Dermis microvascular lymphatic vessel endothelial cell (primary cell): ENCODE data around the gene TIMM17A. TPM values are rescaled to one million over a fixed set of nuclear protein-coding genes. Genes with fewer than 3 reads are reported as not detected.
A peak's percentile ranks its signal among the peaks of the same experiment; 100 is the strongest.

ENCODE experiments used
- DNase-seq, 2 donors: peaks; one replicate each; pipeline versions ENCODE4 v3.0.0 to v3.0.0-alpha.2; 2010; ENCODE audit warnings: low read depth in 2 of 2
- total RNA-seq: library from RNA; depleted of rRNA; stranded (reverse); fragments of >200 nt; gene quantifications from 2 replicates; pipeline ENCODE4 v1.2.1, GENCODE V29; 2014

TIMM17A gene
- total RNA-seq, 1 donor from 2014 or later = 57.9 TPM

- DNase-seq = no peak
Observed at GRCh38 chr1:201983380-201983805, 28.1 kb downstream of the TIMM17A start.

GRCh38 chr1:201984446-201984845 lies 29.1 kb downstream of the TIMM17A start:
- no peak for DNase-seq

DNA sequence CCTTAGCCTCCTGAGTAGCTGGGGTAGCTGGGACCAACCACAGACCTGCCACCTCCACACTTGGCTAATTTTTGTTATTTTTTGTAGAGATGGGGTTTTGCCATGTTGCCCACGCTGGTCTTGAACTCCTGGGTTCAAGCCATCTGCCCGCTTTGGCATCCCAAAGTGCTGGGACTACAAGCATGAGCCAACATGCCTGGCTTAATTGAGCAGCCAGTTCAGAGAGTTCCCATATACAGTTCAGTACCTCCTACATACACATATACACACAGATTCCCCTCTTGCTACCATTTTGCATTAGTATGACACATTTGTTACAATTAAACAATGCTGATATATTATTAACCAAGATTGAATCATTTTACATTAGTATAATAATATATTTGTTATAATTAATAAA lies 30.1 kb downstream of the TIMM17A start:
- DNase-seq = no peak

DNA sequence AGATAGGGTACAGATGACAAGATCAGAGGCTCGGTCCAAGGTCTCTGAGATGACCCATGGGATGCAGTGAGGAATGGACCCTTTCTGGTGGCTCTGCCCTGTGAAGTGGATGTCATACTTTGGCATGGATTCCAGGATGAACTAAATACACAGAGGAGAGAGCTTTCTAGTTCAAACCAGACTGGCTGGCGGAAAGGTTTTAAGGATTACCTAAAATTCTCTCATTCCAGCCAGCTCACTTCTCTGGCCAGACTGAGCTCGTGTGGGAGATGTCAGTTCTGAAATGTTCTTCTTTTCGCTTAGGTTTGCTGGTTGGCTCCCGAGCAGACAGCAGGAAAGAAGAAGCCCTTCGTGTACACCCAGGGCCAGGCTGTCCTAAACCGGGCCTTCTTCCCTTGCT lies 33.3 kb downstream of the TIMM17A start:
- no peak for DNase-seq

DNA sequence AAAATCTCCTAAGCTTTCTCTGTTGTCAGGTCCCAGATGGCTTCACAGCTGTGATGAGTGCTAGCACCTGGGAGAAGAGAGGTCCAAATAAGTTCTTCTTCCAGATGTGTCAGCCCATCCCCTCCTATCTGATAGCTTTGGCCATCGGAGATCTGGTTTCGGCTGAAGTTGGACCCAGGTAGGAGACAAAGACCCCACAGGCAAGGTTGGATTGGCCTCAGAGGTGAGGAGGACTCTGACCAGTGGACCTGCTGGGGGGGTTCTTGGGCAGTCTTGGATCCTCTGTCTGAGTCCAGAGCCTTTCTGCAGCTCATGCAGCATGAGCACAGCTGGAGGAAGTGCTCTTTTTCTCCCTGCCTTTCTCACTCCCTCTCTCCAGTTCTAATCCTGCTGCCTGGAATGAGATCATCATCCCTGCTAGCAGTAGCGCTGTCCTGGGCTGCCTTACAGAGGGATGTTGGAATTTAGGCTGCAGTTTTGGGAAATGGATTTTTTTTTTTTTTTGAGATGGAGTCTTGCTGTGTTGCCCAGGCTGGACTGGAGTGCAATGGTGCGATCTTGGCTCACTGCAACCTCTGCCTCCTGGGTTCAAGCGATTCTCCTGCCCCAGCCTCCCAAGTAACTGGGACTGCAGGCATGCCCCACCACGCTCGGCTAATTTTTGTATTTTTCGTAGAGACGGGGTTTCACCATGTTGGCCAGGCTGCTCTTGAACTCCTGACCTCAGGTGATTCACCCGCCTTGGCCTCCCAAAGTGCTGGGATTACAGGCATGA lies 34.2 kb downstream of the TIMM17A start:
- DNase-seq = no peak

- DNase-seq = no peak
Observed at GRCh38 chr1:201990427-201990826, 35.1 kb downstream of the TIMM17A start.

DNA sequence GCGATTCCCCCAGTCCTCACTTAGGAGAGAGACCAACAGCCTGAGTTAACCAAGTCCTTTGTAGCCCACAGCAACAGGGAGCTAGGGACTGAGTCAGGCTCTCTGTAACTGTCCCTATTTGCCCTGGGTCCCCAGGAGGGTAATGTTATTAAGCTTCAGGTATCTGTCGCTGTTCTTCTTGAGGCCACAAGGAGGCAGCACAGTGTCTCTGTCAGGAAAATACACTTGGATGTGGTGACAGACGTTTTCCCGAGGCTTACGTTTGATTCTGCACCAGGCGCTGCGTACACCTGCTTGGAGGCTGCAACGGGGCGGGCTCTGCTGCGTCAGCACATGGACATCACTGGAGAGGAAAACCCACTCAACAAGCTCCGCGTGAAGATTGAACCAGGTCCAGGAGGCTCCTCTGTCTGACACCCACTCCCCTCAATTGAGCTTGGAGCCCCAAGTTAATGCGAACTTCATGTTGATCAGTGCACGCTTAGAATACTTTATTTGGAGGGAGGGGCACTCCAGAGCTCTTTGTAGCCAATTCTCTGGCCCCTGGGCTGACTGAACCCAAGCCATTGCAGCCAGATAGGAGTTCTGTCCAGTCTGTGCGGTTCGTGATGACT lies 44.4 kb downstream of the TIMM17A start:
- peak; percentile 36 to 66 for DNase-seq

- DNase-seq = no peak
Observed at GRCh38 chr1:202002507-202002906, 47.2 kb downstream of the TIMM17A start.

DNA sequence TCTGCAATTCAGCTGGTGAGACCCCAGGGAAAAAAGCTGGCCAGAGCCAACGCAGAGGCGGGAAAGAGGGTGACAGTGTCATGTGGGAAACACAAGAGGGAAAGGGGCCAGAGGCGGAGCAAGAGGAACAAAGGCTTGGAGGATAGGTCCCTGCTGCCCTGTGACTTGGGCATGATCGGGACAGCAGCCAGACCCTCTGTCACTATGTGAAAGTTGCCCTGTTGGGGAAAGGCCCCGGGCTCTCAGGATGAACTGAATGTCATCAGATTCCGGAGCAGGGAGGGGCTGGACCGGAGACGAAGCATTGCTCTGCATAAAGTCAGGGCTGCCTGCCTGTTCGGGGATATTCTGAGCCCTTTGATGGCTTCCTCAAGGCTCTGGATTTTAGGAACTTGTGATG lies 49.4 kb downstream of the TIMM17A start:
- no peak for DNase-seq

DNA sequence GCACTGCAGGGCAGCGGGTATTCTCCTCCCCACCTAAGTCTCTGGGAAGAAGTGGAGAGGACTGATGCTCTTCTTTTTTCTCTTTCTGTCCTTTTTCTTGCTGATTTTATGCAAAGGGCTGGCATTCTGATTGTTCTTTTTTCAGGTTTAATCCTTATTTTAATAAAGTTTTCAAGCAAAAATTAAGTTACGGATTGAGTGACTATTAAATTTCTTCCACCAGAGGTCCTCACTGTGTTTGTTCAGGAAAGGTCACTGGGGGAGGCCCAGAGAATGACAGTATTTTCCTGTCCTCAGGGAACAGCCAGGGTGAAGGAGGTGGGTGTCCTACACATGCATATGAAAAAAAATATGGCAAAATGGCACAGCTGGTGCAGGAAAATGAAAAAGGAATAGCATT lies 50.7 kb downstream of the TIMM17A start:
- DNase-seq = peak in 1 of 2 donors; percentile 47

- DNase-seq = no peak
Observed at GRCh38 chr1:202007304-202007703, 52.0 kb downstream of the TIMM17A start.

DNA sequence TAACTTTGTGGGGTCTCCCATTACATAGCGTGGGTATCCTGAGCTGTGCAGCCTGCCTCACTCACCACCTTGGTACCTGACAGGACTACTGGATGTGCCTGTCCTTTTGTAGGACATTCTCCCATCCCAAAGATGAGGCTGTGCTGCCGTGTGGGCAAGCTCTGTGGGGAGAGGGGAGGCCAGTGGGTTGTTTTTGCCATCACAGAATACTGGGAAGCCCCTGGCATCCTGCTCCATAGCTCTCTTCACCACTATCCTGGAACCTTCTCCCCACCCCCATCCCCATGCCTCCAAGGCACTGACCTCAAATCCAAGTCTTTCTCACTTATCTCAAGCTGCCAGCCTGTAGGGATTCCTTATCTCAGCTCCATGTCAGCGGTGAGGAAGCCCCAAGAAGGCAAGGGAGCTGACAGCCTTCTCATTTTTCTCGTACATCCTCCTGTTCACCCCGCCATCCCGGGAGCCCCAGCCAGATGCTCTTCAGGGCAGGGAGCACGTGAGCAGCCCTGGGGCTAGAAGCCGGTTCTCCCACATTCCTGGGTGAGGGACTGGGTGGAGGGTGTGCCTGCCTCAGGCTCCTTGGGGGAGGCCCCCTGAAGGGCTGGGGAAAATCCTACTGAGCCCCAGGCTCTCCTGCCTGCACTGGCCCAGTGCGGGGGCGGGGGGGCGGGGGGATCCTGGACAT lies 52.6 kb downstream of the TIMM17A start:
- no peak for DNase-seq

- peak; percentile 42 to 63 for DNase-seq
Observed at GRCh38 chr1:202009326-202010179, 54.2 kb downstream of the TIMM17A start.

GRCh38 chr1:202010180-202011015 lies 55.1 kb downstream of the TIMM17A start, which contains the start of gene ELF3:
Gene ELF3, plus strand, starts transcription at chr1:202010587. Its CDS starts 550 bp downstream, at chr1:202011137.
- no peak for DNase-seq

DNA sequence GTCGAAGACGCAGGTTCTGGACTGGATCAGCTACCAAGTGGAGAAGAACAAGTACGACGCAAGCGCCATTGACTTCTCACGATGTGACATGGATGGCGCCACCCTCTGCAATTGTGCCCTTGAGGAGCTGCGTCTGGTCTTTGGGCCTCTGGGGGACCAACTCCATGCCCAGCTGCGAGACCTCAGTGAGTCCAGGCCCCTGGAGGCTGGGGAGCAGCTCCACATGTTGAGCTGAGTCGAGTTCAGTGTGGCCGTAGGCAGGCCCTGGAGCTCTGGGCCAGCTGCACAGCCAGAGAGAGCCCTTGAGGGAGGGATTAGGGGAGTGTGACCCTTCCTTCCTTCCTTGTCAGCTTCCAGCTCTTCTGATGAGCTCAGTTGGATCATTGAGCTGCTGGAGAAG lies 56.7 kb downstream of the TIMM17A start:
- DNase-seq = no peak

DNA sequence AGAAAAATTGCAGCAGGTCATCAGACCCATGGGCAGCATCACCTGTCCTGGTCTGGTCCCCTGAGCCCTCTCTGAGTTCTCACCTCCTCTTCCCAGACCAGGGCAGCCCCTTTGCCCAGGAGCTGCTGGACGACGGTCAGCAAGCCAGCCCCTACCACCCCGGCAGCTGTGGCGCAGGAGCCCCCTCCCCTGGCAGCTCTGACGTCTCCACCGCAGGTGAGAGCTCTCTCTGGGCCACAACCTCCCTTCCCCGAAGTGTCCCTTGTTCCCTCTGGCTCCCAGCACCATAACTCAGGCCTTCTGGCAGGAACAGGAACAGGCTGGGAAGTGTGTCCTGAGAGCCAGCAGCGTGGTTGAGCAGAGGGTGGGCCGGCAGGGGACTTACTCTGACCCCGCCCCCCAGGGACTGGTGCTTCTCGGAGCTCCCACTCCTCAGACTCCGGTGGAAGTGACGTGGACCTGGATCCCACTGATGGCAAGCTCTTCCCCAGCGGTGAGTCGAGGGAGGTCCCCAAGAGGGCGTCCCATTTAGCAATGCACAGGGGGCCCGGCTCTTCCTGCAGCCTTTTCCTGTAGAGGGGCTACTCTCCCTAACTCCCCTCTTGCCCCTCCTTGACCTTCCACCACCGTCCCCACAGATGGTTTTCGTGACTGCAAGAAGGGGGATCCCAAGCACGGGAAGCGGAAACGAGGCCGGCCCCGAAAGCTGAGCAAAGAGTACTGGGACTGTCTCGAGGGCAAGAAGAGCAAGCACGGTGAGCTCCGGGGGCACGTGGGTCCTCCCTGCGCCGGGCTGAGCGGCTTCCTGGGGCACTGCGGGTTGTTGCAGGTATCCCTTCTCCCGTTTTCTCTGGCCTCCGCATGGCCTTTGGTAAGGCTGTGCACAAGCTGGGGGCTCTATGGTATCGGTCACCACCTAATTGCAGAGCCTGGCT lies 57.5 kb downstream of the TIMM17A start:
- DNase-seq = no peak

DNA sequence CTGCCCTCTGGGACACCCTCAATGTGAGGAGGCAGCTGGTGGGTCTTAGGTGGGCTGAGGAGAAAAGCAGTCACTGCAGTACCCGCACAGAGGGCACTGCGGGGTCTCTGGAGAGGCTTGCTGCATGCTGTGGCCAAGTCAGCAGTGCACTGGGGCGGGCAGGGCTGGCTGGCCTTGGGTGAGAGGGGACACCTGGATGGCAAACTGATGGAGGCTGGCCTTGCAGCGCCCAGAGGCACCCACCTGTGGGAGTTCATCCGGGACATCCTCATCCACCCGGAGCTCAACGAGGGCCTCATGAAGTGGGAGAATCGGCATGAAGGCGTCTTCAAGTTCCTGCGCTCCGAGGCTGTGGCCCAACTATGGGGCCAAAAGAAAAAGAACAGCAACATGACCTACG lies 58.3 kb downstream of the TIMM17A start:
- no peak for DNase-seq

GRCh38 chr1:202014060-202014459 lies 58.8 kb downstream of the TIMM17A start:
- no peak for DNase-seq

DNA sequence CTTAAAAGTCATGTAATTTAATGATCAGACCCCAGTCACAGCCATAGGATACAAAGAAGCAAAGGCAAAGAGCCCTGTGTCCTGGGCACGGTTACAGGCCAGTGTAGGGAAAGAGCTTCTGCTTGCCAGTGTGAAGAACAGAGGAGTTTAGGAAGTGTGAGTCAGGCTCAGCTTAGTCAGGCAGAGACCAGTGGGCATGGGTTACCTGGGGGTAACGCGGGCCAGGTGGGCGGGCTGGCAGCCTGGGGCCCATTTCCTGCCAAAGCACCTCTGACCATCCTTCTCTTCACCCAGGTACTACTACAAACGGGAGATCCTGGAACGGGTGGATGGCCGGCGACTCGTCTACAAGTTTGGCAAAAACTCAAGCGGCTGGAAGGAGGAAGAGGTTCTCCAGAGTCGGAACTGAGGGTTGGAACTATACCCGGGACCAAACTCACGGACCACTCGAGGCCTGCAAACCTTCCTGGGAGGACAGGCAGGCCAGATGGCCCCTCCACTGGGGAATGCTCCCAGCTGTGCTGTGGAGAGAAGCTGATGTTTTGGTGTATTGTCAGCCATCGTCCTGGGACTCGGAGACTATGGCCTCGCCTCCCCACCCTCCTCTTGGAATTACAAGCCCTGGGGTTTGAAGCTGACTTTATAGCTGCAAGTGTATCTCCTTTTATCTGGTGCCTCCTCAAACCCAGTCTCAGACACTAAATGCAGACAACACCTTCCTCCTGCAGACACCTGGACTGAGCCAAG lies 59.8 kb downstream of the TIMM17A start:
- DNase-seq = no peak
